H4 (cell line): ENCODE measurements around the gene XPO4. TPM values are rescaled to one million over a fixed set of nuclear protein-coding genes. Genes with fewer than 3 reads are reported as not detected.
"Not testable (repeated sequence)": the region's sequence is repeated elsewhere in the genome, so short reads cannot be mapped to it uniquely, and the experiment has no call there.

Experiments
- DNase-seq: peaks from one replicate; pipeline ENCODE4 v3.0.0-alpha.2; 2015; ENCODE audit warnings: low spot score
- total RNA-seq: library from RNA; depleted of rRNA; stranded (reverse); fragments of >200 nt; shearing (Covaris generic); gene quantifications from 2 replicates; pipeline ENCODE4 v1.2.3, GENCODE V29; 2014

XPO4 gene
- total RNA-seq, 1 experiment from 2014 or later, result 10.4 TPM

- no peak for DNase-seq
These were observed 11.5 kb downstream of the XPO4 start for GRCh38 chr13:20891034-20891433.

- DNase-seq, result not testable (repeated sequence)
These were observed 12.0 kb downstream of the XPO4 start for GRCh38 chr13:20890540-20890939.

GRCh38 chr13:20882206-20882605, 20.3 kb downstream of the XPO4 start:
- peak; percentile 19 for DNase-seq

GRCh38 chr13:20877902-20878301, 24.6 kb downstream of the XPO4 start:
- no peak for DNase-seq

- DNase-seq, result not testable (repeated sequence)
These were observed 25.7 kb downstream of the XPO4 start for GRCh38 chr13:20876802-20877201.

GRCh38 chr13:20874439-20874838, 28.1 kb downstream of the XPO4 start:
- not testable (repeated sequence) for DNase-seq

GRCh38 chr13:20873348-20873747, 29.2 kb downstream of the XPO4 start:
- DNase-seq, result no peak

GRCh38 chr13:20870829-20871228, 31.7 kb downstream of the XPO4 start:
- DNase-seq, result no peak

- DNase-seq, result no peak
These were observed 33.0 kb downstream of the XPO4 start for GRCh38 chr13:20869540-20869939.

- no peak for DNase-seq
These were observed 35.1 kb downstream of the XPO4 start for GRCh38 chr13:20867408-20867807.

- not testable (repeated sequence) for DNase-seq
These were observed 40.9 kb downstream of the XPO4 start for GRCh38 chr13:20861666-20862065.

GRCh38 chr13:20860844-20861243, 41.7 kb downstream of the XPO4 start:
- no peak for DNase-seq

GRCh38 chr13:20856650-20857049, 45.9 kb downstream of the XPO4 start:
- no peak for DNase-seq

- no peak for DNase-seq
These were observed 50.6 kb downstream of the XPO4 start for GRCh38 chr13:20851844-20852402.

- DNase-seq, result no peak
These were observed 53.6 kb downstream of the XPO4 start for GRCh38 chr13:20848944-20849343.

- DNase-seq, result no peak
These were observed 54.3 kb downstream of the XPO4 start for GRCh38 chr13:20848203-20848602.

- DNase-seq, result no peak
These were observed 55.2 kb downstream of the XPO4 start for GRCh38 chr13:20847296-20847695.

GRCh38 chr13:20843166-20843565, 59.4 kb downstream of the XPO4 start:
- no peak for DNase-seq

- DNase-seq, result no peak
These were observed 62.0 kb downstream of the XPO4 start for GRCh38 chr13:20840568-20840967.

- no peak for DNase-seq
These were observed 68.5 kb downstream of the XPO4 start for GRCh38 chr13:20833900-20834679.

GRCh38 chr13:20832861-20833260, 69.7 kb downstream of the XPO4 start:
- no peak for DNase-seq

- DNase-seq, result no peak
These were observed 70.6 kb downstream of the XPO4 start for GRCh38 chr13:20831933-20832332.

- DNase-seq, result no peak
These were observed 71.3 kb downstream of the XPO4 start for GRCh38 chr13:20831254-20831653.
